ENCODE measurements around the gene MYO1F.
A peak's percentile ranks its signal among the peaks of the same experiment; 100 is the strongest.
"Not testable (repeated sequence)": the region's sequence is repeated elsewhere in the genome, so short reads cannot be mapped to it uniquely, and the experiment has no call there.

MYO1F gene

GRCh38 chr19:8577247-8577646 lies at the start of gene MYO1F:
Gene MYO1F, minus strand, starts transcription at chr19:8577442. Its CDS starts 133 bp downstream, at chr19:8577309.
- peak within 1 kb of the TSS; percentile 32 to 76 for H3K27ac ChIP-seq
- no peak for TF ChIP-seq CTCF (IDR thresholded peaks at IDR 0.05)
- no peak for DNase-seq (ENCODE audit: low spot score)
- H3K4me3 ChIP-seq: peak within 1 kb of the TSS; percentile 62

- Histone ChIP-seq H3K4me3 (no peak overlapping the region), H3K27ac (no peak overlapping the region)
- DNase-seq (ENCODE audit: low spot score): no peak
- TF ChIP-seq CTCF (IDR thresholded peaks at IDR 0.05): no peak
Measured at GRCh38 chr19:8626842-8627241, 49.6 kb upstream of the MYO1F start.

- H3K4me3 ChIP-seq; H3K27ac ChIP-seq; DNase-seq (ENCODE audit: low spot score): not testable (repeated sequence)
Measured at GRCh38 chr19:8622886-8623285, 45.6 kb upstream of the MYO1F start.

GRCh38 chr19:8618751-8619150 lies 41.5 kb upstream of the MYO1F start:
- no peak overlapping the region for H3K27ac ChIP-seq
- TF ChIP-seq CTCF (IDR thresholded peaks at IDR 0.05): no peak
- DNase-seq (ENCODE audit: low spot score): no peak
- no peak overlapping the region for H3K4me3 ChIP-seq

GRCh38 chr19:8617984-8618383 lies 40.7 kb upstream of the MYO1F start:
- no peak overlapping the region for H3K27ac ChIP-seq
- TF ChIP-seq CTCF (IDR thresholded peaks at IDR 0.05): no peak
- DNase-seq (ENCODE audit: low spot score): no peak
- no peak overlapping the region for H3K4me3 ChIP-seq

- H3K4me3 ChIP-seq; DNase-seq (ENCODE audit: low spot score); H3K27ac ChIP-seq: not testable (repeated sequence)
Measured at GRCh38 chr19:8617325-8617724, 40.1 kb upstream of the MYO1F start.

- H3K27ac ChIP-seq: no peak overlapping the region
- no peak for DNase-seq (ENCODE audit: low spot score)
- no peak for TF ChIP-seq CTCF (IDR thresholded peaks at IDR 0.05)
- H3K4me3 ChIP-seq: no peak overlapping the region
Measured at GRCh38 chr19:8616861-8617260, 39.6 kb upstream of the MYO1F start.

- no peak overlapping the region for H3K27ac ChIP-seq
- H3K4me3 ChIP-seq: no peak overlapping the region
- no peak for DNase-seq (ENCODE audit: low spot score)
- peak; percentile 92 for TF ChIP-seq CTCF (IDR thresholded peaks at IDR 0.05)
Measured at GRCh38 chr19:8615813-8616596, 38.8 kb upstream of the MYO1F start.

Measured in coronary artery (tissue), 2 donors.